ENCODE data around the gene DHX9.

The DHX9 gene

GRCh38 chr1:182847105-182847504 lies 8.0 kb downstream of the DHX9 start:
- TF ChIP-seq CTCF (IDR thresholded peaks at IDR 0.05; ENCODE audit: low read depth, low read length, poor library complexity, severe bottlenecking) (no peak), EZH2phosphoT487 (IDR thresholded peaks at IDR 0.05; ENCODE audit: borderline replicate concordance, low read length) (no peak)
- Histone ChIP-seq H3K9me3 (ENCODE audit: control insufficient read depth, insufficient read depth, low read length) (no peaks in the 10 kb centered on the region), H3K4me1 (ENCODE audit: control insufficient read depth, low read length) (peaks cover 8% of the 10 kb centered on the region), H4K20me1 (ENCODE audit: control insufficient read depth, insufficient read depth, low read depth, low read length) (peaks cover 53% of the 10 kb centered on the region), H3K4me3 (ENCODE audit: low read length) (no peak overlapping the region), H3K36me3 (ENCODE audit: control insufficient read depth, low read length) (peaks cover 99% of the 10 kb centered on the region), H3K4me2 (ENCODE audit: low read length) (no peak overlapping the region), H3F3A (ENCODE audit: control insufficient read depth, insufficient read depth) (peaks cover 14% of the 10 kb centered on the region), H3K79me2 (ENCODE audit: control insufficient read depth, low read length) (peaks cover 100% of the 10 kb centered on the region), H3K9me2 (replicated peaks; ENCODE audit: control insufficient read depth, low read length) (no peaks in the 10 kb centered on the region), H3K27me3 (ENCODE audit: control insufficient read depth, low read length) (no peaks in the 10 kb centered on the region), H3K27ac (ENCODE audit: low read depth, low read length) (no peak overlapping the region)

- Histone ChIP-seq H3K4me1 (ENCODE audit: control insufficient read depth, low read length) (no peaks in the 10 kb centered on the region), H3K79me2 (ENCODE audit: control insufficient read depth, low read length) (peaks cover 100% of the 10 kb centered on the region), H3F3A (ENCODE audit: control insufficient read depth, insufficient read depth) (peaks cover 10% of the 10 kb centered on the region), H3K4me3 (ENCODE audit: low read length) (no peak overlapping the region), H3K9me3 (ENCODE audit: control insufficient read depth, insufficient read depth, low read length) (no peaks in the 10 kb centered on the region), H4K20me1 (ENCODE audit: control insufficient read depth, insufficient read depth, low read depth, low read length) (peaks cover 48% of the 10 kb centered on the region), H3K36me3 (ENCODE audit: control insufficient read depth, low read length) (peaks cover 99% of the 10 kb centered on the region), H3K9me2 (replicated peaks; ENCODE audit: control insufficient read depth, low read length) (no peaks in the 10 kb centered on the region), H3K27ac (ENCODE audit: low read depth, low read length) (no peak overlapping the region), H3K27me3 (ENCODE audit: control insufficient read depth, low read length) (no peaks in the 10 kb centered on the region), H3K4me2 (ENCODE audit: low read length) (no peak overlapping the region)
- TF ChIP-seq EZH2phosphoT487 (IDR thresholded peaks at IDR 0.05; ENCODE audit: borderline replicate concordance, low read length): no peak
- no peak for TF ChIP-seq CTCF (IDR thresholded peaks at IDR 0.05; ENCODE audit: low read depth, low read length, poor library complexity, severe bottlenecking)
Measured at GRCh38 chr1:182848736-182849135, 9.6 kb downstream of the DHX9 start.

GRCh38 chr1:182850319-182850718 lies 11.2 kb downstream of the DHX9 start:
- no peaks in the 10 kb centered on the region for H3K9me3 ChIP-seq (ENCODE audit: control insufficient read depth, insufficient read depth, low read length)
- no peaks in the 10 kb centered on the region for H3K9me2 ChIP-seq (replicated peaks; ENCODE audit: control insufficient read depth, low read length)
- H3K4me1 ChIP-seq (ENCODE audit: control insufficient read depth, low read length): no peaks in the 10 kb centered on the region
- no peak overlapping the region for H3K4me2 ChIP-seq (ENCODE audit: low read length)
- H3K79me2 ChIP-seq (ENCODE audit: control insufficient read depth, low read length): peaks cover 98% of the 10 kb centered on the region
- H3K36me3 ChIP-seq (ENCODE audit: control insufficient read depth, low read length): peaks cover 99% of the 10 kb centered on the region
- TF ChIP-seq CTCF (IDR thresholded peaks at IDR 0.05; ENCODE audit: low read depth, low read length, poor library complexity, severe bottlenecking) (no peak), EZH2phosphoT487 (IDR thresholded peaks at IDR 0.05; ENCODE audit: borderline replicate concordance, low read length) (no peak)
- H3K27me3 ChIP-seq (ENCODE audit: control insufficient read depth, low read length): no peaks in the 10 kb centered on the region
- H4K20me1 ChIP-seq (ENCODE audit: control insufficient read depth, insufficient read depth, low read depth, low read length): peaks cover 52% of the 10 kb centered on the region
- peaks cover 14% of the 10 kb centered on the region for H3F3A ChIP-seq (ENCODE audit: control insufficient read depth, insufficient read depth)
- no peak overlapping the region for H3K27ac ChIP-seq (ENCODE audit: low read depth, low read length)
- no peak overlapping the region for H3K4me3 ChIP-seq (ENCODE audit: low read length)

All from DOHH2 (cell line).